Measurements from ENCODE around the gene KIF16B.

KIF16B gene

GRCh38 chr20:16556301-16556700, 16.9 kb downstream of the KIF16B start:
- no peaks in the 10 kb centered on the region for H3K36me3 ChIP-seq
- H3K9me3 ChIP-seq (ENCODE audit: severe bottlenecking): no peaks in the 10 kb centered on the region
- H3K27me3 ChIP-seq (ENCODE audit: insufficient read depth, low read depth, severe bottlenecking): no peaks in the 10 kb centered on the region
- no peak for TF ChIP-seq CTCF (IDR thresholded peaks at IDR 0.05; ENCODE audit: low read depth, low read length)
- DNase-seq: no peak
- H3K27ac ChIP-seq: no peak overlapping the region
- H3K4me3 ChIP-seq (ENCODE audit: low read depth, low read length): no peak overlapping the region

GRCh38 chr20:16555754-16556153, 17.5 kb downstream of the KIF16B start:
- Histone ChIP-seq H3K9me3 (ENCODE audit: severe bottlenecking) (no peaks in the 10 kb centered on the region), H3K27me3 (ENCODE audit: insufficient read depth, low read depth, severe bottlenecking) (no peaks in the 10 kb centered on the region), H3K27ac (no peak overlapping the region), H3K4me3 (ENCODE audit: low read depth, low read length) (no peak overlapping the region), H3K36me3 (no peaks in the 10 kb centered on the region)
- no peak for DNase-seq
- TF ChIP-seq CTCF (IDR thresholded peaks at IDR 0.05; ENCODE audit: low read depth, low read length): no peak

- Histone ChIP-seq H3K9me3 (ENCODE audit: severe bottlenecking) (no peaks in the 10 kb centered on the region), H3K36me3 (no peaks in the 10 kb centered on the region), H3K27me3 (ENCODE audit: insufficient read depth, low read depth, severe bottlenecking) (no peaks in the 10 kb centered on the region), H3K4me3 (ENCODE audit: low read depth, low read length) (no peak overlapping the region), H3K27ac (no peak overlapping the region)
- DNase-seq: no peak
- TF ChIP-seq CTCF (IDR thresholded peaks at IDR 0.05; ENCODE audit: low read depth, low read length): no peak
Measured at GRCh38 chr20:16554766-16555543, 18.3 kb downstream of the KIF16B start.

- no peak overlapping the region for H3K4me3 ChIP-seq (ENCODE audit: low read depth, low read length)
Measured at GRCh38 chr20:16553684-16554083, 19.6 kb downstream of the KIF16B start.

GRCh38 chr20:16553101-16553500, 20.1 kb downstream of the KIF16B start:
- H3K4me3 ChIP-seq (ENCODE audit: low read depth, low read length): no peak overlapping the region
- no peaks in the 10 kb centered on the region for H3K36me3 ChIP-seq
- no peaks in the 10 kb centered on the region for H3K9me3 ChIP-seq (ENCODE audit: severe bottlenecking)
- H3K27me3 ChIP-seq (ENCODE audit: insufficient read depth, low read depth, severe bottlenecking): no peaks in the 10 kb centered on the region
- no peak for DNase-seq
- TF ChIP-seq CTCF (IDR thresholded peaks at IDR 0.05; ENCODE audit: low read depth, low read length): no peak
- no peak overlapping the region for H3K27ac ChIP-seq

More at GRCh38 chr20:16553684-16554083, 19.6 kb downstream of the KIF16B start:
- Histone ChIP-seq H3K9me3 (ENCODE audit: severe bottlenecking) (no peaks in the 10 kb centered on the region), H3K36me3 (no peaks in the 10 kb centered on the region), H3K27me3 (ENCODE audit: insufficient read depth, low read depth, severe bottlenecking) (no peaks in the 10 kb centered on the region), H3K27ac (no peak overlapping the region)
- DNase-seq: no peak
- no peak for TF ChIP-seq CTCF (IDR thresholded peaks at IDR 0.05; ENCODE audit: low read depth, low read length)

- Histone ChIP-seq H3K9me3 (ENCODE audit: severe bottlenecking) (no peaks in the 10 kb centered on the region), H3K4me3 (ENCODE audit: low read depth, low read length) (no peak overlapping the region), H3K27ac (no peak overlapping the region), H3K27me3 (ENCODE audit: insufficient read depth, low read depth, severe bottlenecking) (no peaks in the 10 kb centered on the region), H3K36me3 (no peaks in the 10 kb centered on the region)
- DNase-seq: no peak
- TF ChIP-seq CTCF (IDR thresholded peaks at IDR 0.05; ENCODE audit: low read depth, low read length): no peak
Measured at GRCh38 chr20:16552015-16552414, 21.2 kb downstream of the KIF16B start.

Measured in WERI-Rb-1 (cell line).